Neuronal stem cell (in vitro differentiated cells): ENCODE measurements around the gene SLC39A11.

ENCODE experiments used
- DNase-seq: peaks from one replicate; pipeline ENCODE4 v3.0.0-alpha.2; 2013; ENCODE audit warnings: low spot score
- H2AFZ ChIP-seq: one replicate; pipeline ENCODE4 v1.6.1; 2013; ENCODE audit warnings: mild to moderate bottlenecking, low read length, inconsistent platforms
- H2AK5ac ChIP-seq: 2 replicates; pipeline ENCODE4 v1.6.1; 2013; ENCODE audit warnings: low read depth, mild to moderate bottlenecking, inconsistent platforms, low read length, moderate library complexity, mixed read lengths
- H2BK120ac ChIP-seq: 2 replicates; pipeline ENCODE4 v1.6.1; 2013; ENCODE audit warnings: low read depth, mild to moderate bottlenecking, inconsistent platforms, low read length, moderate library complexity, mixed read lengths
- H2BK12ac ChIP-seq: one replicate; pipeline ENCODE4 v1.6.1; 2013; ENCODE audit warnings: low read length, inconsistent platforms
- H2BK15ac ChIP-seq: 2 replicates; pipeline ENCODE4 v1.6.1; 2013; ENCODE audit warnings: mild to moderate bottlenecking, low read length, inconsistent platforms, mixed read lengths
- H2BK5ac ChIP-seq: one replicate; pipeline ENCODE4 v1.6.1; 2013; ENCODE audit warnings: inconsistent platforms, mild to moderate bottlenecking, low read length, moderate library complexity
- H3K14ac ChIP-seq: one replicate; pipeline ENCODE4 v1.6.1; 2013; ENCODE audit warnings: low read length, inconsistent platforms
- H3K18ac ChIP-seq: 2 replicates; pipeline ENCODE4 v1.6.1; 2013; ENCODE audit warnings: low read length, inconsistent platforms
- H3K23ac ChIP-seq: 2 replicates; pipeline ENCODE4 v1.6.1; 2013; ENCODE audit warnings: low read depth, mild to moderate bottlenecking, mixed read lengths, low read length, inconsistent platforms; ENCODE audit not compliant: poor library complexity
- H3K27ac ChIP-seq: replicated peaks from 3 replicates; pipeline ENCODE4 v1.5.1; 2013; ENCODE audit warnings: low read length, inconsistent platforms
- H3K27me3 ChIP-seq, 3 experiments: 2 replicates each; pipeline ENCODE4 v1.6.1; 2013; ENCODE audit warnings: low read length in 3 of 3, mild to moderate bottlenecking in 2 of 3, inconsistent platforms in 1 of 3, low read depth in 1 of 3, mixed read lengths in 1 of 3, moderate library complexity in 1 of 3; ENCODE audit not compliant: control insufficient read depth in 3 of 3, insufficient read depth in 3 of 3
- H3K36me3 ChIP-seq, 2 donors: replicated peaks in 1 of 2; 2 replicates each; pipeline ENCODE4 v1.6.1; 2013; ENCODE audit warnings: low read length in 2 of 2; ENCODE audit not compliant: control insufficient read depth in 2 of 2, insufficient read depth in 2 of 2
- H3K4ac ChIP-seq: 2 replicates; pipeline ENCODE4 v1.6.1; 2013; ENCODE audit warnings: inconsistent platforms, mild to moderate bottlenecking, low read length, moderate library complexity
- H3K4me1 ChIP-seq, 2 donors: 1 replicate in 1 of 2; 2 replicates in 1 of 2; pipeline ENCODE4 v1.6.1; 2013; ENCODE audit warnings: low read length in 2 of 2, low read depth in 1 of 2; ENCODE audit not compliant: control insufficient read depth in 2 of 2, insufficient read depth in 1 of 2
- H3K4me2 ChIP-seq: one replicate; pipeline ENCODE4 v1.6.1; 2013; ENCODE audit warnings: mild to moderate bottlenecking, low read length, inconsistent platforms; ENCODE audit not compliant: insufficient read depth, poor library complexity, severe bottlenecking
- H3K4me3 ChIP-seq, 2 donors: 2 replicates each; pipeline ENCODE4 v1.5.1; 2013; ENCODE audit warnings: low read length in 2 of 2, mild to moderate bottlenecking in 2 of 2, inconsistent platforms in 1 of 2, moderate library complexity in 1 of 2
- H3K79me1 ChIP-seq: one replicate; pipeline ENCODE4 v1.6.1; 2013; ENCODE audit warnings: low read depth, mild to moderate bottlenecking, inconsistent platforms, low read length, moderate library complexity
- H3K9ac ChIP-seq: one replicate; pipeline ENCODE4 v1.6.1; 2013; ENCODE audit warnings: mild to moderate bottlenecking, low read depth, low read length, inconsistent platforms; ENCODE audit not compliant: poor library complexity
- H3K9me3 ChIP-seq, 2 donors: replicated peaks in 1 of 2; 2 replicates each; pipeline versions ENCODE3 to v1.6.1; 2013; ENCODE audit warnings: low read length in 2 of 2, mild to moderate bottlenecking in 2 of 2, inconsistent platforms in 1 of 2, low read depth in 1 of 2, mixed read lengths in 1 of 2, moderate library complexity in 1 of 2; ENCODE audit not compliant: control insufficient read depth in 2 of 2, insufficient read depth in 1 of 2
- H4K8ac ChIP-seq: one replicate; pipeline ENCODE4 v1.6.1; 2013; ENCODE audit warnings: low read depth, mild to moderate bottlenecking, inconsistent platforms, low read length, moderate library complexity
- H4K91ac ChIP-seq: one replicate; pipeline ENCODE4 v1.6.1; 2013; ENCODE audit warnings: low read length, low read depth, mild to moderate bottlenecking, inconsistent platforms; ENCODE audit not compliant: poor library complexity
- WGBS, 2 donors: extraction: QIAGEN DNeasy Blood & Tissue Kit; methylation state at CpG; one replicate each; pipeline ENCODE4 v1.1.7; 2013; ENCODE audit warnings: missing lambda C conversion rate in 2 of 2, mixed read lengths in 1 of 2; ENCODE audit not compliant: insufficient read length in 2 of 2, insufficient replicate concordance in 1 of 2; ENCODE audit errors: extremely low coverage in 2 of 2; 5-methylcytosine and 5-hydroxymethylcytosine counted together

Gene SLC39A11

GRCh38 chr17:72872396-72872795, 220.1 kb downstream of the SLC39A11 start:
- no peak overlapping the region for H2BK5ac ChIP-seq
- H2AK5ac ChIP-seq: no peak overlapping the region
- no peak overlapping the region for H3K4ac ChIP-seq
- H3K4me1 ChIP-seq: no peaks in the 10 kb centered on the region
- no CpG with 5 or more reads among the region's 9 CpGs for WGBS, 2 donors
- H3K36me3 ChIP-seq: no peaks in the 10 kb centered on the region
- no peak overlapping the region for H3K4me3 ChIP-seq
- no peak overlapping the region for H2BK15ac ChIP-seq
- no peak overlapping the region for H3K14ac ChIP-seq
- no peak overlapping the region for H3K4me2 ChIP-seq
- H3K9me3 ChIP-seq: no peaks in the 10 kb centered on the region
- H3K79me1 ChIP-seq: no peaks in the 10 kb centered on the region
- no peaks in the 10 kb centered on the region for H3K27me3 ChIP-seq
- no peak for DNase-seq
- no peak overlapping the region for H4K91ac ChIP-seq
- H3K18ac ChIP-seq: no peak overlapping the region
- peak overlapping the region; percentile 26 for H3K23ac ChIP-seq
- H3K27ac ChIP-seq: no peak overlapping the region
- no peak overlapping the region for H2AFZ ChIP-seq
- H2BK120ac ChIP-seq: no peak overlapping the region
- H2BK12ac ChIP-seq: no peak overlapping the region
- H3K9ac ChIP-seq: no peak overlapping the region
- H4K8ac ChIP-seq: no peak overlapping the region

GRCh38 chr17:72870367-72870985, 222.0 kb downstream of the SLC39A11 start:
- Histone ChIP-seq H3K4ac (no peak overlapping the region), H2AK5ac (no peak overlapping the region), H3K14ac (no peak overlapping the region), H3K4me2 (no peak overlapping the region), H3K27ac (no peak overlapping the region), H3K9ac (no peak overlapping the region), H4K8ac (no peak overlapping the region), H3K4me3 (no peak overlapping the region), H2BK15ac (no peak overlapping the region), H2AFZ (no peak overlapping the region), H3K23ac (no peak overlapping the region), H3K36me3 (no peaks in the 10 kb centered on the region), H2BK120ac (no peak overlapping the region), H3K4me1 (no peaks in the 10 kb centered on the region), H3K27me3 (no peaks in the 10 kb centered on the region), H4K91ac (no peak overlapping the region), H3K79me1 (no peaks in the 10 kb centered on the region), H3K9me3 (peaks cover 3 to 4% of the 10 kb centered on the region in 2 donors), H2BK5ac (no peak overlapping the region), H3K18ac (no peak overlapping the region), H2BK12ac (no peak overlapping the region)
- no CpG with 5 or more reads among the region's 6 CpGs for WGBS, 2 donors
- no peak for DNase-seq

GRCh38 chr17:72869630-72870029, 222.9 kb downstream of the SLC39A11 start:
- H3K4me2 ChIP-seq: no peak overlapping the region

GRCh38 chr17:72865954-72866353, 226.5 kb downstream of the SLC39A11 start:
- Histone ChIP-seq H3K4ac (no peak overlapping the region), H3K36me3 (no peaks in the 10 kb centered on the region), H2BK15ac (no peak overlapping the region), H3K4me3 (no peak overlapping the region), H4K8ac (no peak overlapping the region), H2AK5ac (no peak overlapping the region), H3K4me1 (peaks cover 0 to 12% of the 10 kb centered on the region in 2 donors), H3K27ac (no peak overlapping the region), H3K9me3 (peaks cover 3 to 4% of the 10 kb centered on the region in 2 donors), H4K91ac (no peak overlapping the region), H3K14ac (no peak overlapping the region), H3K23ac (no peak overlapping the region), H2BK12ac (no peak overlapping the region), H3K27me3 (no peaks in the 10 kb centered on the region), H2BK5ac (no peak overlapping the region), H2BK120ac (no peak overlapping the region), H3K18ac (no peak overlapping the region), H3K9ac (no peak overlapping the region), H3K4me2 (no peak overlapping the region), H2AFZ (no peak overlapping the region), H3K79me1 (no peaks in the 10 kb centered on the region)
- no peak for DNase-seq
- no CpG with 5 or more reads among the region's 8 CpGs for WGBS, 2 donors

More at GRCh38 chr17:72869630-72870029, 222.9 kb downstream of the SLC39A11 start:
- WGBS, 2 donors: no CpG with 5 or more reads among the region's 7 CpGs
- Histone ChIP-seq H2BK120ac (no peak overlapping the region), H3K23ac (no peak overlapping the region), H3K27me3 (no peaks in the 10 kb centered on the region), H2AFZ (no peak overlapping the region), H3K27ac (no peak overlapping the region), H2BK12ac (no peak overlapping the region), H2BK5ac (no peak overlapping the region), H3K79me1 (no peaks in the 10 kb centered on the region), H2AK5ac (no peak overlapping the region), H4K8ac (no peak overlapping the region), H3K4ac (no peak overlapping the region), H3K9ac (no peak overlapping the region), H4K91ac (no peak overlapping the region), H3K9me3 (peaks cover 3 to 4% of the 10 kb centered on the region in 2 donors), H2BK15ac (no peak overlapping the region), H3K36me3 (no peaks in the 10 kb centered on the region), H3K4me1 (no peaks in the 10 kb centered on the region), H3K14ac (no peak overlapping the region), H3K4me3 (no peak overlapping the region), H3K18ac (no peak overlapping the region)
- DNase-seq: no peak
